AG09309 (cell line): ENCODE data around the gene CSNK1G3.

Experiments
- DNase-seq: peaks from one replicate; pipeline ENCODE4 v3.0.0-alpha.2; 2010; ENCODE audit warnings: low read depth
- H3K4me3 ChIP-seq: 2 replicates; pipeline ENCODE4 v1.5.1; 2011; ENCODE audit warnings: mild to moderate bottlenecking, low read depth, low read length, moderate library complexity; ENCODE audit not compliant: control insufficient read depth
- CTCF ChIP-seq: IDR thresholded peaks from 2 replicates; pipeline ENCODE4 v1.5.1; 2011; ENCODE audit warnings: mild to moderate bottlenecking, low read depth, low read length, inconsistent platforms; ENCODE audit not compliant: insufficient read depth, control insufficient read depth; ENCODE audit errors: missing control alignments

CSNK1G3 gene

GRCh38 chr5:123512611-123513461 is 859 bp downstream of the CSNK1G3 start:
- DNase-seq = no peak

GRCh38 chr5:123514615-123515355 is 2.8 kb downstream of the CSNK1G3 start:
- H3K4me3 ChIP-seq = no peak overlapping the region
- TF ChIP-seq CTCF = no peak
- no peak for DNase-seq

More at GRCh38 chr5:123512611-123513461, 859 bp downstream of the CSNK1G3 start:
- TF ChIP-seq CTCF = no peak
- H3K4me3 ChIP-seq = peak overlapping the region; percentile 74

GRCh38 chr5:123515904-123516303 is 3.9 kb downstream of the CSNK1G3 start:
- TF ChIP-seq CTCF = no peak

GRCh38 chr5:123517476-123517875 is 5.5 kb downstream of the CSNK1G3 start:
- no peak for DNase-seq
- no peak for TF ChIP-seq CTCF
- H3K4me3 ChIP-seq = no peak overlapping the region

More at GRCh38 chr5:123515904-123516303, 3.9 kb downstream of the CSNK1G3 start:
- DNase-seq = no peak
- H3K4me3 ChIP-seq = no peak overlapping the region

- no peak for DNase-seq
- no peak for TF ChIP-seq CTCF
- H3K4me3 ChIP-seq = no peak overlapping the region
Observed at GRCh38 chr5:123518111-123518510, 6.1 kb downstream of the CSNK1G3 start.

- no peak overlapping the region for H3K4me3 ChIP-seq
- no peak for DNase-seq
- no peak for TF ChIP-seq CTCF
Observed at GRCh38 chr5:123520677-123521247, 8.8 kb downstream of the CSNK1G3 start.
